ENCODE measurements around the gene CNTN2.

- TF ChIP-seq CTCF (IDR thresholded peaks at IDR 0.05) (no peak), SIN3A (IDR thresholded peaks at IDR 0.05; ENCODE audit: borderline replicate concordance, insufficient read depth, low read depth, low read length) (no peak), TCF7L2 (IDR thresholded peaks at IDR 0.05; ENCODE audit: low read depth, low read length) (no peak), POLR2AphosphoS5 (IDR thresholded peaks at IDR 0.05; ENCODE audit: low read depth, low read length) (no peak)
Measured at GRCh38 chr1:205037539-205037938, 5.5 kb upstream of the CNTN2 start.

Data from Panc1 (cell line).